Gastrocnemius medialis (tissue), 4 donors: ENCODE measurements around the gene LIN28B. TPM values are rescaled to one million over a fixed set of nuclear protein-coding genes. Genes with fewer than 3 reads are reported as not detected.

Experiments used
- ATAC-seq, 2 donors: fragments of 150-250 bp; one replicate each; pipeline ENCODE4 v1.9.1; 2016
- DNase-seq, 2 donors: peaks; one replicate each; pipeline ENCODE4 v3.0.0-alpha.2; 2019
- H3K27ac ChIP-seq, 4 donors: fragments of 200-600 bp; sonication (generic); 1 replicate in 1 of 4; 2 replicates in 3 of 4; pipeline ENCODE4 v1.5.1; 2016 to 2018; ENCODE audit warnings: mild to moderate bottlenecking in 2 of 4, moderate library complexity in 1 of 4
- H3K27me3 ChIP-seq, 3 donors: fragments of 200-600 bp; sonication (generic) in 2 of 3; 1 replicate in 1 of 3; 2 replicates in 2 of 3; pipeline versions ENCODE4 v1.5.1 to v1.6.0; 2016 to 2019; ENCODE audit warnings: mild to moderate bottlenecking in 1 of 3, moderate library complexity in 1 of 3
- H3K36me3 ChIP-seq, 2 donors: fragments of 200-600 bp; sonication (generic) in 1 of 2; one replicate each; pipeline ENCODE4 v1.5.1; 2017 to 2018
- H3K4me1 ChIP-seq, 2 donors: fragments of 200-600 bp; sonication (generic) in 1 of 2; one replicate each; pipeline ENCODE4 v1.5.1; 2016 to 2017; ENCODE audit warnings: mild to moderate bottlenecking in 2 of 2
- H3K4me3 ChIP-seq, 4 donors: fragments of 200-600 bp; sonication (generic) in 3 of 4; 1 replicate in 1 of 4; 2 replicates in 3 of 4; pipeline ENCODE4 v1.5.1; 2016 to 2019; ENCODE audit warnings: mild to moderate bottlenecking in 2 of 4
- H3K9me3 ChIP-seq, 3 donors: fragments of 200-600 bp; sonication (generic) in 2 of 3; 1 replicate in 1 of 3; 2 replicates in 2 of 3; pipeline ENCODE4 v1.5.1; 2016 to 2019
- POLR2A ChIP-seq, 2 donors: fragments of 450-650 bp; IDR thresholded peaks; one replicate each; pipeline ENCODE4 v1.6.1; 2017; ENCODE audit warnings: antibody characterized with exemption in 2 of 2, mild to moderate bottlenecking in 2 of 2, moderate library complexity in 2 of 2
- in situ Hi-C, 4 donors: fragments of 200-750 bp; cut with MboI; loops; one replicate each; pipeline versions ENCODE4 v1.15.0 to v1.8.0; 2017; ENCODE audit warnings: low sequenced_read_pairs in 4 of 4
- intact Hi-C: fragments of 100-400 bp; cut with DNase I; formaldehyde crosslinking; loops from one replicate; pipeline ENCODE4 v1.15.1; 2023; ENCODE audit warnings: low total_unique reads
- total RNA-seq, 4 donors: library from RNA; depleted of rRNA; stranded (reverse); fragments of >200 nt; gene quantifications; one replicate each; pipeline versions ENCODE4 v1.1.0 to v1.2.3, GENCODE V29; 2016
- TF ChIP-seq, protein P1 (sequence below), 5 experiments: fragments of 450-650 bp in 3 of 5; fragments of 200-600 bp in 2 of 5; sonication (generic) in 2 of 5; IDR thresholded peaks in 4 of 5; conservative IDR thresholded peaks in 1 of 5; 1 replicate in 4 of 5; 2 replicates in 1 of 5; pipeline ENCODE4 v1.5.1; 2016 to 2019; ENCODE audit warnings: antibody characterized with exemption in 5 of 5, mild to moderate bottlenecking in 3 of 5, moderate library complexity in 3 of 5

The LIN28B gene
- total RNA-seq, 4 donors from 2014 or later, result not detected

DNA sequence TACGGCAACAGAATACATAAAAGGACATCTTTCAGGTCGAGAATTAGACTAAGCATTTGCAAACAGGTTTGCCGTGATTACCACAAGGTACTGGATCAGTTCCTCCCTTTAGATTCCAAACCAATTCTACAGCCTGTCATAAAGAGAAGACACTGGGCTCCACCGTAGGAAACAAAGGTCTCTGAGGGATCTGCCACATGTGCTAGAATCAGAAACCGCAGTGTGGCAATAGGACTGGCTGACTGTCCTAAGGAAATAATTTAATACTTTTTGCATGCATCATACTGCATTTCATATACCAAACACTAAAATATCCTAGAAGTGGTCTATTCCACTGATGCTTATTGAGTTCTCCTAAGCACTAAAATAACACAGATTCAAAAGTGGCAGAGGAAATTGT lies 163.7 kb downstream of the LIN28B start:
- Histone ChIP-seq H3K4me3 (no peak overlapping the region), H3K36me3 (peaks cover 0 to 61% of the 10 kb centered on the region in 2 donors), H3K9me3 (no peaks in the 10 kb centered on the region), H3K27me3 (no peaks in the 10 kb centered on the region), H3K27ac (peak overlapping the region; percentile 31 to 74 (median 50)), H3K4me1 (peaks cover 0 to 5% of the 10 kb centered on the region in 2 donors)
- intact Hi-C loops (no loop called here), in situ Hi-C loops (no loop called here)
- TF ChIP-seq, protein P1, sequence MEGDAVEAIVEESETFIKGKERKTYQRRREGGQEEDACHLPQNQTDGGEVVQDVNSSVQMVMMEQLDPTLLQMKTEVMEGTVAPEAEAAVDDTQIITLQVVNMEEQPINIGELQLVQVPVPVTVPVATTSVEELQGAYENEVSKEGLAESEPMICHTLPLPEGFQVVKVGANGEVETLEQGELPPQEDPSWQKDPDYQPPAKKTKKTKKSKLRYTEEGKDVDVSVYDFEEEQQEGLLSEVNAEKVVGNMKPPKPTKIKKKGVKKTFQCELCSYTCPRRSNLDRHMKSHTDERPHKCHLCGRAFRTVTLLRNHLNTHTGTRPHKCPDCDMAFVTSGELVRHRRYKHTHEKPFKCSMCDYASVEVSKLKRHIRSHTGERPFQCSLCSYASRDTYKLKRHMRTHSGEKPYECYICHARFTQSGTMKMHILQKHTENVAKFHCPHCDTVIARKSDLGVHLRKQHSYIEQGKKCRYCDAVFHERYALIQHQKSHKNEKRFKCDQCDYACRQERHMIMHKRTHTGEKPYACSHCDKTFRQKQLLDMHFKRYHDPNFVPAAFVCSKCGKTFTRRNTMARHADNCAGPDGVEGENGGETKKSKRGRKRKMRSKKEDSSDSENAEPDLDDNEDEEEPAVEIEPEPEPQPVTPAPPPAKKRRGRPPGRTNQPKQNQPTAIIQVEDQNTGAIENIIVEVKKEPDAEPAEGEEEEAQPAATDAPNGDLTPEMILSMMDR (IDR thresholded peaks at IDR 0.05 in 4 of 5, conservative IDR thresholded peaks at IDR 0.05 in 1 of 5), result no peak
- no peak for TF ChIP-seq POLR2A (IDR thresholded peaks at IDR 0.05)
- peak in 1 of 2 donors; percentile 84 for ATAC-seq
- DNase-seq, result no peak

DNA sequence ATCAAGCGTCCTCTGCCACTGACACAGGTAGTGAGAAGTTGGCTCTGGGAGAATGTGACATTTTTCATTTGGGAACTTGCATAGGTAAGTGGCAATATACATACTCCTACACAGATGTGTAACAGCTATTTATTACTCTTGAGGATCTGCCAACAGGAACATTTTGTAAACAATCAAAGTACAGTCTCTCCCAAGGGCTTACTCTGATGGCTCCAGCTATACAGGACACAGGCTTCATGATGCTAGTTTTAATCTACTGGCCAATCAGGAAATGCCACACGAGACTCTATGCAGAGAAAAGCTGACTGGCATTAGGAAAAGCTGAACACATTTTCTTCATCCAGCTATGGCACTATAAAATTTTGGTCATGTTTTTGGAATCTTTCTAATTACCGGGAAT lies 165.1 kb downstream of the LIN28B start:
- TF ChIP-seq POLR2A (IDR thresholded peaks at IDR 0.05), result no peak
- TF ChIP-seq, protein P1 (IDR thresholded peaks at IDR 0.05 in 4 of 5, conservative IDR thresholded peaks at IDR 0.05 in 1 of 5), result no peak
- Histone ChIP-seq H3K4me1 (peaks cover 0 to 5% of the 10 kb centered on the region in 2 donors), H3K9me3 (no peaks in the 10 kb centered on the region), H3K27ac (peak overlapping the region; percentile 2 to 74 (median 48)), H3K27me3 (no peaks in the 10 kb centered on the region), H3K36me3 (peaks cover 0 to 59% of the 10 kb centered on the region in 2 donors), H3K4me3 (no peak overlapping the region)
- intact Hi-C loops, result no loop called here
- no peak for DNase-seq
- ATAC-seq, result no peak
- in situ Hi-C loops, result no loop called here

- ATAC-seq (no peak), DNase-seq (no peak)
- Histone ChIP-seq H3K36me3 (peaks cover 0 to 59% of the 10 kb centered on the region in 2 donors), H3K4me1 (peaks cover 0 to 5% of the 10 kb centered on the region in 2 donors), H3K9me3 (no peaks in the 10 kb centered on the region), H3K27me3 (no peaks in the 10 kb centered on the region), H3K4me3 (no peak overlapping the region), H3K27ac (peak overlapping the region in 1 of 4 donors; percentile 57)
- intact Hi-C loops (no loop called here), in situ Hi-C loops (no loop called here)
- TF ChIP-seq POLR2A (IDR thresholded peaks at IDR 0.05), result no peak
- TF ChIP-seq, protein P1 (IDR thresholded peaks at IDR 0.05 in 4 of 5, conservative IDR thresholded peaks at IDR 0.05 in 1 of 5), result no peak
Measured at GRCh38 chr6:105122717-105123116, 165.8 kb downstream of the LIN28B start.

Other genes starting within 250 kb of the LIN28B start
- gene HACE1, start 97.2 kb upstream of the LIN28B start, total RNA-seq, result 1 to 10 TPM; 3.6 to 9.0 (median 5.1) TPM
- gene POPDC3, start 222.9 kb downstream of the LIN28B start, total RNA-seq, result 100 to 1,000 TPM; 105 to 218 (median 179) TPM